Measurements from ENCODE around the gene S100A3. TPM values are rescaled to one million over a fixed set of nuclear protein-coding genes. Genes with fewer than 3 reads are reported as not detected.
"Not testable (repeated sequence)": the region's sequence is repeated elsewhere in the genome, so short reads cannot be mapped to it uniquely, and the experiment has no call there.

S100A3 gene, protein sequence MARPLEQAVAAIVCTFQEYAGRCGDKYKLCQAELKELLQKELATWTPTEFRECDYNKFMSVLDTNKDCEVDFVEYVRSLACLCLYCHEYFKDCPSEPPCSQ
- total RNA-seq = 10 to 100 TPM in 1 of 4 donors, 1 to 10 TPM in 2, not detected in 1; 1.2 to 78.2 (median 2.2) TPM

DNA sequence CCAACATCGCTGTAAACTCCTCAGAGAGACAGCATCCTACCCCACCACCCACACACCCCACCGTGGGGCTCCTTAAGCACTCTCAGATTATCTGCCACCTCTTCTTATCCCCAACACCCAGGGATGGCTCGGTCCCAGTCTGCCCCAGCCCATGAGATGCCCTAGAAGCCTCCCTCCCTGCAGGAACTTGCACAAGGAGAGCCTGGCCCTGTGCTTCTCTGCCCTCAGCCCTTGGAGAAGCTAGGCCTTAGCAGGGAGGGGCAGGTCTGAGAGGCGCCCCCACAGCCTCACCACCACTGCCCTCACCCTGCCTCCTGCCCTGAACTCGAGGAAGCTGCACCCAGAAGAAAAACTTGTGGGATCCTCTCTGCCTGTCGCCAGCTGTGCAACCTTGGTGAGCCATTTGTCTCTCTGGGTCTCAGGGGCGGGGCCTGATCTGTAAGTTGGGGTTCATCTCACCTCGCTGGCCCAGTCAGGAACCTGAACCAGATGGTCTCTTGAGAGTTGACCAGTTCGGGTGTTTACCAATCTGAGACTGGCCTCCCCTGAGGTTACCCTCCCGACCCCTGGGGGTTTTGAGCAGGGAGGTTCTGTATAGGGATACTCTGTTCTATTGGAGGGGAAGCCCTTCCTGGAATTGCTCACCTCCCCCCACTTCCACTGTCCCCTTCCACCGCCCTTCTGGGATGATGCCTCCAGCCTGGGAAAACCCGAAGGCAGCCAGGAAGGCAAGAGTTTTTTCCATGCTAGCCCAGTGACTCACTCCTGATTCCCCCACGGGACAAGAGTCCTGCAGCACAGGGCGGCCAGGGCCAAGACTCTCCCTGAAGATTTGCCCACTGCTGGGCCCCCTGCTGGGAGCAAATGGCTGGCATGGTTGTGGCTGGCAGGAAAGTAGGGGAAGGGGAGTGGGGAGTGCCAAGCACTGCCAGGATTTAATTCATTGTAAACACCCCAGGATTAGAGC lies at the start of gene S100A3:
TSS of gene S100A3 (minus strand) at position 537 of the 967 bp plus-strand sequence. CDS start 773 bp downstream, outside the sequence.
- H3K4me3 ChIP-seq (ENCODE audit: low read depth, poor library complexity, severe bottlenecking) = no peak within 1 kb of the TSS
- WGBS, 2 donors = 28 to 39% methylated on average over 14 of the region's 14 CpGs
- DNase-seq (ENCODE audit: low spot score in 2 of 2) = peak; percentile 78 to 95
- TF ChIP-seq, protein P1, sequence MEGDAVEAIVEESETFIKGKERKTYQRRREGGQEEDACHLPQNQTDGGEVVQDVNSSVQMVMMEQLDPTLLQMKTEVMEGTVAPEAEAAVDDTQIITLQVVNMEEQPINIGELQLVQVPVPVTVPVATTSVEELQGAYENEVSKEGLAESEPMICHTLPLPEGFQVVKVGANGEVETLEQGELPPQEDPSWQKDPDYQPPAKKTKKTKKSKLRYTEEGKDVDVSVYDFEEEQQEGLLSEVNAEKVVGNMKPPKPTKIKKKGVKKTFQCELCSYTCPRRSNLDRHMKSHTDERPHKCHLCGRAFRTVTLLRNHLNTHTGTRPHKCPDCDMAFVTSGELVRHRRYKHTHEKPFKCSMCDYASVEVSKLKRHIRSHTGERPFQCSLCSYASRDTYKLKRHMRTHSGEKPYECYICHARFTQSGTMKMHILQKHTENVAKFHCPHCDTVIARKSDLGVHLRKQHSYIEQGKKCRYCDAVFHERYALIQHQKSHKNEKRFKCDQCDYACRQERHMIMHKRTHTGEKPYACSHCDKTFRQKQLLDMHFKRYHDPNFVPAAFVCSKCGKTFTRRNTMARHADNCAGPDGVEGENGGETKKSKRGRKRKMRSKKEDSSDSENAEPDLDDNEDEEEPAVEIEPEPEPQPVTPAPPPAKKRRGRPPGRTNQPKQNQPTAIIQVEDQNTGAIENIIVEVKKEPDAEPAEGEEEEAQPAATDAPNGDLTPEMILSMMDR (IDR thresholded peaks at IDR 0.05) = no peak
- no peak for TF ChIP-seq POLR2A (IDR thresholded peaks at IDR 0.05)
- intact Hi-C loops (cut with DNase I; ENCODE audit: low total_unique reads) = no loop called here

DNA sequence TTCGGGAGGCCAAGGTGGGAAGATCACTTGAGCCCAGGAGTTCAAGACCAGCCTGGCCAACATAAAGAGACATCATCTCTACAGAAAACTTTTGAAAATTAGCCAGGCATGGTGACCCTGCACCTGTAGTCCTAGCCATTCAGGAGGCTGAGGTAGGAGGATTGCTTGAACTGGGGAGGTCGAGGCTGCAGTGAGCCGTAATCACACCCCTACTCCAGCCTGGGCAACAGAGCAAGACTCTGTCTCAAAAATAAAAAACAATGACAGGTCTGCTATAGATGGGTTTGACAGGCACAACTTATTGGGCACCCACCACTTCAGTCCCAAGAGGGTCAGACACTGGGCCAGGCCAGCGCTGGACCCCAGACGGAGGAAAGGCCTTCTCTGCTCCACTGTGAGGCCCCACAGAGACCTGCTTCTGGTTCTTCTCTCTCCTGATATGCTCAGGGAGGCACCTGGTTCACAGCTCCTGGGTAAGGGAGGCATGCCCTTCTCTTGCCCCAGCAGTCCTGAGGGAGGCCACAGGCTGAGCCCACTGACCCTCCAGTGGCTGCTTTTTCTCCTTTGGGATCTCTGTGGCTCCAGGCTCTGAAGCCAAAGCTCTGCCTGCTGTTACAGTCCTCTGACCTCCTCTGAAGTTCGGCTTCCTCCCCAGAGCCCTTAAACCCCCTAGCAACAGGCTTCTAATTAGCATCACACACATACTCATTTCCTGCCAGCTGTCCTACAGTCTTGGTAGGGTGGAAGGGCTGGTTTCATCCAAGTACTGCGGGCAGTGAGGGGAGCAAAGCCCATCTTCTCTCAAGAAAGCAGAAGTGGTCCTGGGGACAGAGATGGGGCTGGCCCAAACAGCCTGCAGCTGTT lies 49.5 kb upstream of the S100A3 start:
- intact Hi-C loops (cut with DNase I; ENCODE audit: low total_unique reads) = no loop called here
- DNase-seq (ENCODE audit: low spot score in 2 of 2) = no peak
- no peak overlapping the region for H3K4me3 ChIP-seq (ENCODE audit: low read depth, poor library complexity, severe bottlenecking)
- WGBS, 2 donors = 79% methylated on average over 7 of the region's 7 CpGs
- no peak for TF ChIP-seq POLR2A (IDR thresholded peaks at IDR 0.05)
- TF ChIP-seq, protein P1 (IDR thresholded peaks at IDR 0.05) = no peak

DNA sequence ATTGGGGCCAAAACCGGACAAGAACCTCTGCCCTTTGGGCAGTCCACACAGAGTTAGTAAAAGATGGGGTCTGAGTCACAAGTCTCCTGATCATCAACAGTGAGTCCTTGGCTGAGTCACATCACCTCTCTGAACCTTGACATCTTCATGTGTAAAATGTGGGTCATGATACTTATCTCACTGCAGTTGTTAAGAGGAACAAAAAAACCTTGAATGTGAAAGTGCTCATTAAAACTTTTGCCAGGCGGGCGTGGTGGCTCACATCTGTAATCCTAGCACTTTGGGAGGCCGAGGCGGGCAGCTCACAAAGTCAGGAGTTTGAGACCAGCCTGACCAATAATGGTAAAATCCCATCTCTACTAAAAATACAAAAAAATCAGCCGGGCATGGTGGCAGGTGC lies 48.1 kb upstream of the S100A3 start:
- H3K4me3 ChIP-seq (ENCODE audit: low read depth, poor library complexity, severe bottlenecking) = no peak overlapping the region
- 69 to 71% methylated on average over 6 of the region's 6 CpGs for WGBS, 2 donors
- no peak for DNase-seq (ENCODE audit: low spot score in 2 of 2)
- no peak for TF ChIP-seq POLR2A (IDR thresholded peaks at IDR 0.05)
- TF ChIP-seq, protein P1 (IDR thresholded peaks at IDR 0.05) = no peak
- intact Hi-C loops (cut with DNase I; ENCODE audit: low total_unique reads) = no loop called here

DNA sequence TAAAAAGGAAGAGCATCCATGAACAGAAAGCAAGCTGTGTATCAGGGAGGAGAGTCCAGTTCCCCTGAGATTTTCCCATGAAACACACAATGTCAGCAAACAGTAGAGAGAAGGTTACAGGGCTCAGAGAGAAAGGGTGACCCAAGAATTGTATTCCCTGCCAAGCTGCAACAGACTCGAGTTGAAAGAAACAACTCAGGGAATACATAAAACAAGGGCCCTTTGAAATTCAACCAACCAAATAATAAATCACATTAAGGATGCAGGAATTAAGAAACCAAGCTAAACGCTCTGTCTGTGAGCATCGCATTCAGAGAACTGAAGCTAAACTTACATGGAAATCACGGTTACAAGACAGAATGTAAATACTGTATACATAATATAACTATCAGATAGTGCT lies 43.7 kb upstream of the S100A3 start:
- 65 to 69% methylated on average over 4 of the region's 4 CpGs for WGBS, 2 donors
- no peak for TF ChIP-seq POLR2A (IDR thresholded peaks at IDR 0.05)
- TF ChIP-seq, protein P1 (IDR thresholded peaks at IDR 0.05) = no peak
- no peak for DNase-seq (ENCODE audit: low spot score in 2 of 2)
- intact Hi-C loops (cut with DNase I; ENCODE audit: low total_unique reads) = no loop called here
- no peak overlapping the region for H3K4me3 ChIP-seq (ENCODE audit: low read depth, poor library complexity, severe bottlenecking)

DNA sequence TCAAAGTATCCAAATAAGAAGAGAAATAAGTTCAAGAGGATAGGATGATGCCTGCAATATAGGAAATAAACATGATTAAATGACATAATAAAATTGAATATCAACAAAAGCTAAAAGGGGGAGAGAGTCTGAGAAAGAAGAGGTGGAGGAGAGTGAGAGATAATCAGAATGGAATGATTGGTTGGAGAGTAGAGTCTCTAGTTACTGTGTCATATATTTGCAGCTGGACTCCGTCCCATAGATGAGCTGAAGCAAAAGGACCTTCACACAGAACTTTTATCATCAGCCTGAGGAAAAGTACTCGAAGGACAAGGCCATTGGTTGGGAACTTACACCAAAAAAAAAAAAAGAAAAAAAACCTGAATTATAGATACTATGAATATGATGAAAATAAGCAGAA lies 39.4 kb upstream of the S100A3 start:
- no peak overlapping the region for H3K4me3 ChIP-seq (ENCODE audit: low read depth, poor library complexity, severe bottlenecking)
- intact Hi-C loops (cut with DNase I; ENCODE audit: low total_unique reads) = no loop called here
- DNase-seq (ENCODE audit: low spot score in 2 of 2) = no peak
- no peak for TF ChIP-seq POLR2A (IDR thresholded peaks at IDR 0.05)
- TF ChIP-seq, protein P1 (IDR thresholded peaks at IDR 0.05) = no peak
- WGBS, 2 donors = 81 to 88% methylated on average over 2 of the region's 2 CpGs

DNA sequence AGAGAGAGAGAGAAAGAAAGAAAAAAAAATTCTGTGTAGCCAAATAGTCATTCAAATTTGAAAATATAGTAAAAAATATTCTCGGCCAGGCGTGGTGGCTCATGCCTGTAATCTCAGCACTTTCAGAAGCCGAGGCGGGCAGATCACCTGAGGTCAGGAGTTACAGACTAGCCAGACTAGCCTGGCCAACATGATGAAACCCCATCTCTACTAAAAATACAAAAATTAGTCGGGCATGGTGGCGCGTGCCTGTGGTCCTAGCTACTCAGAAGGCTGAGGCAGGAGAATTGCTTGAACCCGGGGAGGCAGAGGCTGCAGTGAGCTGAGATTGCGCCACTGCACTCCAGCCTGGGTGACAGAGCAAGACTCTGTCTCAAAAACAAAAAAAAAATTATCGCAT lies 39.0 kb upstream of the S100A3 start:
- DNase-seq (ENCODE audit: low spot score in 2 of 2); H3K4me3 ChIP-seq (ENCODE audit: low read depth, poor library complexity, severe bottlenecking); intact Hi-C loops (cut with DNase I; ENCODE audit: low total_unique reads): not testable (repeated sequence)
- 93 to 95% methylated on average over 10 of the region's 10 CpGs for WGBS, 2 donors
